AG04449 (cell line): ENCODE data around the gene MMP10.
A peak's percentile ranks its signal among the peaks of the same experiment; 100 is the strongest.

ENCODE experiments used
- CTCF ChIA-PET: fragments of 350-600 bp; formaldehyde crosslinking; extraction: SDS; loops from one replicate; lab custom pipeline; 2021; ENCODE audit warnings: antibody characterized with exemption; lab: Yijun Ruan, JAX
- POLR2A ChIA-PET: fragments of 400-600, 350-600 bp; formaldehyde crosslinking; extraction: SDS; loops from one replicate; lab custom pipeline; 2020; ENCODE audit warnings: antibody characterized with exemption, inconsistent platforms; lab: Yijun Ruan, JAX
- DNase-seq: peaks from one replicate; pipeline ENCODE4 v3.0.0-alpha.2; 2010; ENCODE audit warnings: low read depth, low spot score
- H3K4me3 ChIP-seq: 2 replicates; pipeline ENCODE4 v1.5.1; 2011; ENCODE audit warnings: low read depth, mild to moderate bottlenecking, control low read depth, low read length
- TF ChIP-seq, protein P1 (sequence below): IDR thresholded peaks from one replicate; pipeline ENCODE4 v1.5.1; 2011; ENCODE audit warnings: mild to moderate bottlenecking, moderate library complexity, low read length, control low read depth, inconsistent platforms; ENCODE audit not compliant: insufficient read depth; ENCODE audit errors: missing control alignments

Gene MMP10

DNA sequence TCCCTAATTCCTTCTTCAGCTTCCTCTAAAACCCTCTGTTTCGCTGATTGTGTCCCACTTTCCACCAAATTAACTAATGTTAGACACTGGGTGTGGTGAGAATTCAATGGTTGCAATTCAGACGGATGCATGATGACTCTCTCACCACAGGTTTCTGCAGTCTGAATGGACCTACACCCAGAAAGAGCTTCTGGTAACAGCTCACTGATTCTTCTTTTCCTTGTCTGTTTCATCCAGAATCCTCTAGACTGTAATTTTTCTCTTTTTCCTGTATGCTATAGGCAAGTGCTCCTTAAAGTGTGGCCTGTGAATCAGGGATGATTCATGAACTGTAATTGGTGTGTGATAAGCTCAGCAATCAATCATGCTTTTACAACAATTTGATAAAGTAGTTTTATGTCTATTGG, 18.1 kb downstream of the MMP10 start:
- no peak for DNase-seq
- ChIA-PET POLR2A (interaction anchor here (0.6 to 2.7 kb wide), 2 partner anchors 40 to 1276 kb away, joined by 3 to 8 read pairs; no protein-coding TSS in a partner anchor), CTCF (interaction anchor here (0.7 to 1.7 kb wide), 7 partner anchors 14 to 178 kb away, joined by 3 to 6 read pairs (median 3); partner anchors contain the start of gene MMP10)
- TF ChIP-seq, protein P1, sequence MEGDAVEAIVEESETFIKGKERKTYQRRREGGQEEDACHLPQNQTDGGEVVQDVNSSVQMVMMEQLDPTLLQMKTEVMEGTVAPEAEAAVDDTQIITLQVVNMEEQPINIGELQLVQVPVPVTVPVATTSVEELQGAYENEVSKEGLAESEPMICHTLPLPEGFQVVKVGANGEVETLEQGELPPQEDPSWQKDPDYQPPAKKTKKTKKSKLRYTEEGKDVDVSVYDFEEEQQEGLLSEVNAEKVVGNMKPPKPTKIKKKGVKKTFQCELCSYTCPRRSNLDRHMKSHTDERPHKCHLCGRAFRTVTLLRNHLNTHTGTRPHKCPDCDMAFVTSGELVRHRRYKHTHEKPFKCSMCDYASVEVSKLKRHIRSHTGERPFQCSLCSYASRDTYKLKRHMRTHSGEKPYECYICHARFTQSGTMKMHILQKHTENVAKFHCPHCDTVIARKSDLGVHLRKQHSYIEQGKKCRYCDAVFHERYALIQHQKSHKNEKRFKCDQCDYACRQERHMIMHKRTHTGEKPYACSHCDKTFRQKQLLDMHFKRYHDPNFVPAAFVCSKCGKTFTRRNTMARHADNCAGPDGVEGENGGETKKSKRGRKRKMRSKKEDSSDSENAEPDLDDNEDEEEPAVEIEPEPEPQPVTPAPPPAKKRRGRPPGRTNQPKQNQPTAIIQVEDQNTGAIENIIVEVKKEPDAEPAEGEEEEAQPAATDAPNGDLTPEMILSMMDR, result no peak
- H3K4me3 ChIP-seq, result no peak overlapping the region

DNA sequence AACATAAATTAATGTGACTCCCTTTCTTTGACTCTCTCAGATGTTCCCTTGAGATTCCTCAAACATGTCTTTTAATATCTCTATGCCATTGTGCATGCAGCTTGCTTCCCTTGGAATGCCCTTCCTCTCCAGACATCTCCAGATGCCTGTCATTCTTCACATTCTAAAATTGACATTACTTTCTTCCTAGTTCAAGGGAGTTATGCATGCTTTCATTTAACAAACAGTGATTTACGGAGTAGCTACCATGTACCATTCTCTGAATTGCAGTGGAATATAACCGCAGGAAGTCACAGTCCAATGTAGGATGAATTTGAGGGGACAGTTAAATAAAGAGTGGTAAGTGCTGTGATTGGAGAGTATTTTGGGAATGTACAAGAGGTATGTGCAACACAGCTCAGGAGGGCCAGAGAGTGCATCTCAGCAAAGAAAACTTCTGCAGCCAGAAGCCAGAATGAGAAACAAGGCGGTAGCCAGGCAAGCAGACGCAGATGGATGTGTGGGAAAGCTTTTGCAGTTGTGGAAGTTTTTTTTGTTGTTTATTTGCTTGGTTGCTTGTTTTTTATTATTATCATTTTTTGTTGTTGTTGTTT, 18.7 kb downstream of the MMP10 start:
- ChIA-PET POLR2A (interaction anchor here (0.6 to 2.7 kb wide), 2 partner anchors 40 to 1276 kb away, joined by 3 to 8 read pairs; no protein-coding TSS in a partner anchor), CTCF (interaction anchor here (0.7 to 1.7 kb wide), 8 partner anchors 15 to 292 kb away, joined by 3 to 6 read pairs (median 3); partner anchors contain the start of gene MMP10)
- TF ChIP-seq, protein P1, result no peak
- no peak overlapping the region for H3K4me3 ChIP-seq
- peak; percentile 46 for DNase-seq

DNA sequence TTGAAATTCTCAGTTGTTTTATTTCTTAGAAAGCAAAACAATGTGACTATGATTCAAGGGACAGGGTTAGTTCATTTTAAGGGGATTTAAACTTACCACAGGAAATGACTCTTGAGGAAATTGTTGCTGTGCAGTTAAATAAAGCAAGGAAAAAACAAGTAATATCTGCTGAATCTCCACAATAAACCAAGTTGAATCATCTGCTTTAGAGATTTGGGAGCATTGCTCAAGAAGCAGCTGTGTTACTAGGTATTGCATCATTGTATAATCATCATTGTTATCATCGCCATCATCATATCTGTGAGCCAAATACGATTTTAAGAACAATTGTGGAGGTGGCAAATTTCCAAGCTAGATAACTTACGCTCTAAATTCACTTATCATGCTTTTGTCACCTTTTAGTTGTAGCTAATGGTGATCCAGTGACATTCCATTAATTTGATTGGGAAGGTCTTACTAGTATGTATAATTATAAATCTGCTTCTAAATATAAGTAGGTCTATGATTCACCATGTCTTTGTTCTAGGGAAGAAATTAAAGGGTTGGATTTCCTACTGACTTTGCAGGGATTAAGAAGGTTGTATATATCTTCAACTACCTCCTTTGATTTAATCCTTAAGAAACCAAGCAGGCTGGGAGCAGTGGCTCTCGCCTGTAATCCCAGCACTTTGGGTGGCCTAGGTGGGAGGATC, 19.9 kb downstream of the MMP10 start:
- DNase-seq, result peak; percentile 86
- H3K4me3 ChIP-seq, result no peak overlapping the region
- ChIA-PET POLR2A (interaction anchor here (2.7 kb wide), 1 partner anchor 42 kb away, joined by 8 read pairs; no protein-coding TSS in a partner anchor), CTCF (interaction anchor here (0.7 to 1.5 kb wide), 3 partner anchors 22 to 101 kb away, joined by 3 to 4 read pairs (median 3); no protein-coding TSS in a partner anchor)
- TF ChIP-seq, protein P1, result no peak

DNA sequence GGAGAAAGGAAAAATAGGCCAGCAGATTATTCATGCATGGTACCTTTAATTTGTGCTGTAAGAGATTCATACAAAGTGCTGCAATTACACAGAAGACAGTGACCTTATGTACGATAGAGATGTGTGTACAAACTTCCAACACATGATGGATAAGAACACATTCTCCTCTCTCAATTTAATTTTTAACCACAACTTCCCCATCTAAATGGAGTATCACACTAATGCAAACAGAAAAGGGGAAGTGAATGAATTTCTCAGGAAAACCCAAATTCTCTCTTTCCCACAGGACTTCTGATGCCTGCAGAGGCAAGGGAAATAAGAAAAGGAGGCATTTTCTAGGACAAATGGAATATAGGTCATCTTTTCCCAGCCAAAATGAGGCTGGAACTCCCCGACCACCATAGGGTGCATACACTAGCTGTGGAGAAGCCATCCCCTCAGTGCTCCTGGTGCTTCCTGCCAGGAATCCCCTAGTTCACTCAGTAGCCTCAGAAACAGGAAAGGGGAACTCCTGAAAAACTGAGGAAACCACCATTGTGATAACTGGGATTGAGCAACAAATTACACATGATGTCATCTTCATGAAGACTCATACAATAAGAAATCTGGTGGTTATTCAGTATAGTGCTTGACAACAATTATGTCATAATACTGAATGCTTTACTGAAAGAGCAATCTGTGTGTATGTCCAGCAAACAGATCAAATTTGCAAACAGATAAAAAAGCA, 22.4 kb downstream of the MMP10 start:
- CTCF ChIA-PET, result interaction anchor here (5.9 kb wide), 1 partner anchor 24 kb away, joined by 28 read pairs; no protein-coding TSS in a partner anchor
- H3K4me3 ChIP-seq, result no peak overlapping the region
- POLR2A ChIA-PET, result no interaction called here
- DNase-seq, result no peak
- TF ChIP-seq, protein P1, result no peak

DNA sequence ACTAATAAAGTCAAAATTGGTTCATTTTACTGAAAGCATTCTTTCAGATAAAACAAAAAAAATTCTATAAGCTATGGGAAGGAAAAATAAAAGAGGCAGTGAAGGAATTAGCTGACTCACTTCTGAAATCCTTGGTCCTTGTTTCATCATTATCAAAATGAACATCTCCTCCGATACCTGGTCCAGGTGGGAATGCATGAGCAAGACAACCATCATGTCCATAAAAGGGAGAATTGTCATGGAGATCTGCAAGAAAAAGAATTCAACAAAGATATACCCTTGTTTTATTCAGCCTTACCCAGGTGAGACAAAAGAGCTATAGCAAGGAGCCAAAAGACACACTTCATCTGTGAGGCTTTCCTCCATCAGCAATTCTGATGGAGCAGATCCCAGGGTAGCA, 27.2 kb downstream of the MMP10 start:
- H3K4me3 ChIP-seq, result no peak overlapping the region
- ChIA-PET CTCF (interaction anchor here (1.2 to 5.9 kb wide), 4 partner anchors 19 to 188 kb away, joined by 3 to 28 read pairs (median 6); no protein-coding TSS in a partner anchor), POLR2A (no interaction called here)
- no peak for DNase-seq
- TF ChIP-seq, protein P1, result no peak
